GM10266 (cell line): ENCODE measurements around the gene GLIS1.

Source experiments
- DNase-seq: peaks from one replicate; pipeline ENCODE4 v3.0.0; 2012; ENCODE audit errors: extremely low spot score
- TF ChIP-seq, protein P1 (sequence below): IDR thresholded peaks from 2 replicates; pipeline ENCODE4 v1.5.1; 2012; ENCODE audit warnings: mild to moderate bottlenecking, low read depth; ENCODE audit not compliant: control insufficient read depth, insufficient read depth; ENCODE audit errors: missing control alignments

Gene GLIS1

DNA sequence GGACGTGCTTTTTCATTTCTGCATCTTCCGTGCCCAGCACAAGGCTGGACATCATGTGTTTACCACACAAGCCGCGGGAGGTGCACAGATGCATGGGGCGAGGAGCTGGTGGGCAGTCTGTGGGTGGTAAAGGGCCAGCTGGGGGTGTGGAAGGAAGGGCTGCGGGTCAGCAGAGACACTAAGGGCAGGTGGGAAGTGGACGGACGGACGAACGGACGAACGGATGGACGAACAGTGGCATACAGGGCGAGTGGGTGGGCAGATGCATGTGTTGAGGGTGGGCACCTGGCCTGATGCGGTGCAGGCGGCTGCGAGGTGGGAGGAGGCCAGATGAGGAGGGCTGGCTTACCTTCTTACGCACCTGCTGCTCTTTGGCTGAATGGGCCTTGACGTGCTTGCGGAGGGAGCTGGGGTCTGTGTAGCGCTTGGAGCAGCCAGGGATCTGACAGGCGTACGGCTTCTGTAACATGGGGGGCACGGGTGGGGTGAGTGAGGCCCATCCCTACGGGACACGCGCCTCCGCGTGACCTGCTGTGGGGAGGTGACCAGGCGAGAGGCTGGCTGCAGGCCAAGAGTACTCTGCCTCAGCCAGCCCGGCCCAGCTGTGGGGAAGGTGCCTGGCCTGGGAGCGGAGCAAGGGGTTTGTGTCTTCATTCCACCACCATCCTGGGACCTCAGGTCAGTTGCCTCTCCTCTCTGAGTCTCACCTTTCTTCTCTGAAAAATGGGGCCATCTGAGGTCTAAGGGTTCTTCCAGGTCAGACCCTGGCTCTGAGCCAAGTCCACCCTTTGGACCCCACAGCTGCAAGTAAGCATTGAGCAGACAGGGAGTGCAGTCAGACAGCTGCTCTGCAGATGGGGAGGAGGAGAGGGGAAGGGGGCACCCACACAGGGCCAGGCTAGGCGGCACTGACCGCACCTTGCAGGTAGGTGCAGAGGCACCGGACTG, 214.3 kb downstream of the GLIS1 start:
- no peak for DNase-seq
- TF ChIP-seq, protein P1, sequence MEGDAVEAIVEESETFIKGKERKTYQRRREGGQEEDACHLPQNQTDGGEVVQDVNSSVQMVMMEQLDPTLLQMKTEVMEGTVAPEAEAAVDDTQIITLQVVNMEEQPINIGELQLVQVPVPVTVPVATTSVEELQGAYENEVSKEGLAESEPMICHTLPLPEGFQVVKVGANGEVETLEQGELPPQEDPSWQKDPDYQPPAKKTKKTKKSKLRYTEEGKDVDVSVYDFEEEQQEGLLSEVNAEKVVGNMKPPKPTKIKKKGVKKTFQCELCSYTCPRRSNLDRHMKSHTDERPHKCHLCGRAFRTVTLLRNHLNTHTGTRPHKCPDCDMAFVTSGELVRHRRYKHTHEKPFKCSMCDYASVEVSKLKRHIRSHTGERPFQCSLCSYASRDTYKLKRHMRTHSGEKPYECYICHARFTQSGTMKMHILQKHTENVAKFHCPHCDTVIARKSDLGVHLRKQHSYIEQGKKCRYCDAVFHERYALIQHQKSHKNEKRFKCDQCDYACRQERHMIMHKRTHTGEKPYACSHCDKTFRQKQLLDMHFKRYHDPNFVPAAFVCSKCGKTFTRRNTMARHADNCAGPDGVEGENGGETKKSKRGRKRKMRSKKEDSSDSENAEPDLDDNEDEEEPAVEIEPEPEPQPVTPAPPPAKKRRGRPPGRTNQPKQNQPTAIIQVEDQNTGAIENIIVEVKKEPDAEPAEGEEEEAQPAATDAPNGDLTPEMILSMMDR = no peak

DNA sequence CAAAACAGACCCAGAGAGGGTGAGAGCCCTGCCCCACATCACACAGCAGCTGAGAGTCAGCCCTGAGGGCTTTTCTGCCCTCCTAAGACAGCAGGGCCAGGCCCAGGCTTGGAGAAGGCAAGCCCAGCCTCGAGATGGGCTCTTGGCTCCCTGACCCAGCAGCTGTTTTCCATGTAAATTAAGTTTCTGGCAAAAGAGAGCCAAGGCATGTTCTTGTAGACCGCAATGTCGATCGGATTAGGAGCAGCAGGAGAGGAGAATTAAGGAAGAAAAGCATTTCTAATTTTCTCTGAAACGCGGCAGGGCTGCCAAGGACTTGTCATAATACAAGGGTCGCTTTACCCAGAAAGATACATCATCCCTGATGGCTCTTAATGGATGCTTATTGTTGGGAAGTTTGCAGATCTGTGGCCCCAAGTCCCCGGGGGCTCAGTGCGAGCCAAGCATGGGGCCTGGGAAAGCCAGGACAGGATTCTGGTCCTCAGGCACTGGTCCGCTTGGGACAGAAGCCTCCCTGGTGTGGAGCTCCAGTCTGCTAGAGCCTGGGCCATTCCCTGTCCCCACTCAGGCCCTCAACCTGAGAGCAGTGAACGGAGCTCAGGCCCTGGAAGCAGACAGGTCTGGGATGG, 216.9 kb downstream of the GLIS1 start:
- TF ChIP-seq, protein P1 = no peak
- no peak for DNase-seq

DNA sequence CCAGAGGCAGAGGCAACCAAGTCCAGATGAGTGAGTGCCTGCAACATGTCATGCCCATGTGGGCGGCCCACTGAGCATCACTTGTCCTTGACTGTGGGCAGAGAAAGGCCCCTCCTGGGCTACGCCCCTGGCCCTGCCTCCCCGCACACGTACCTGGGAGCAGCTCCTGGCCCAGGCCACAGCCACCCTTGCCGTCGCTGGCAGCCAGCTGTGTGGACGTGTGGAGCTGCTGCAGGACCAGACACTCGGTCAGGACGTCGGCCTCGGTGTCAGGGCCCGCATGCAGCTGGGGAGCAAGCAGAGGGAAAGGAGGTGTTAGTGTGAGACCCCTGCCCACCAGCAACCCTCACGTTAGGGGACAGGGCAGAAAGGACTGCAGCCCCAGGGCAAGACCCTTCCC, 218.5 kb downstream of the GLIS1 start:
- no peak for DNase-seq
- TF ChIP-seq, protein P1 = no peak

DNA sequence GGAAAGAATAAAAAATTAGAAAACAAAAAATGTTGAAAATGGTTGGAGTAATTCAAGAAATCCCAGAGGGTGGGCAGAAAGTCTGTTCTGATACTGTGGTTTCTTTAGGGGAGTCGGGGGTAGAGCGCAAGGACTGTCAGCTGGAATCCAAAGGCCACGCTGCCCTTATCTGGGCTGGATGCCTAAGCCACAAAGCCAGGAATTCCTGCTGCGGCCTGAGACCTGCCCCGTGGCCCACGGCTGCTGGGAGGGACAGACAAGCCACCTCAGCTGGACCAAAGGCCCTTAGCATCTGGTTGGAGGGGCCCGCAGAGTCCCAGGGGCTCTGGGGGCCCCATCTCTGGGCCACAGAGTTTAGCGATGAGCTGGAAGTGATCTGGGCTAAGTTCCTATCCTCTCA, 219.5 kb downstream of the GLIS1 start:
- TF ChIP-seq, protein P1 = no peak
- no peak for DNase-seq

DNA sequence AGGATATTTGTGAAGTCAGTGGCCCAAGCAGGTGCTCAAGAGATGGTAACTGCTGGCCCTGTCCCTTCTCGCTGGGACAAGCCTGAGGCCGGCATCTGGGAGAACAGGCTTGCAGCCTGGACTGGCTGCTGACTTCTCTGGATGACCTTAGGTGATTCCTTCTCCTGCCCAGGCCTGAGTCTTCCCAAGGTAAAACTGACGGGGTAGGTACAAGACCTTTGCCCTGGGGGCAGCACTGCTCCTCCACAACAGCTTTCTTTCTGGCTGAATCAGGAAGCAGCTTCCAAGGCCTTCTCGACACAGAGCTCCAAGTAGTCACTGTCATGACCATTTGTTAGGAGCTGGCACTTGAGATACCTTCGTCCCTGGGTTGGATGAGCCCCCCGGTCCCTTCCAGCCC, 220.2 kb downstream of the GLIS1 start:
- no peak for DNase-seq
- TF ChIP-seq, protein P1 = no peak

DNA sequence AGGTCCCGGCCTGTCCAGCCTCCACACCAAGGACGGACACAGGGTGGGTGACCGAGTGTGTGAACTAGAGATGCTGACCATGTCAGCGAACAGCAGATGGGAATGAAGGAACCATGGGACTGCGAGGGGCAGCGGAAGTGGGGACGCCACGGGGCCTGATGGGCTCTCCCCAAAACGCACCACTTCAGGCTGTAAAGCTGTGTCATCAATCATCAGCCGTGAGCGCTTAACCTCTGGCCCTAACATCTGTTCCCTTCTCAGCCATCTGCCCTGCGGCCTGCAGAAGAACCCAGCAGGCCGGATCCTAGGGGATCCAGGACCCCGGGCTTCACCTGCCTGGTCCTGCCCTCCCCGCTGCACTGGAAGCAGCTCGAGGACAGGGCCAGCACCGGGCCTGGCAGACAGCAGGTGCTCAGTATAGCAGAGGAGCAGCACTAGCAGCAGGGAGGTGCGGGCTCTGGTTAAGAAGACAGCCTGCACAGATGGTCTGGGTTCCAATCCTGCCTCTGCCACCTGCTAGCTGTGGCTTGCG, 221.1 kb downstream of the GLIS1 start:
- TF ChIP-seq, protein P1 = no peak
- no peak for DNase-seq
